H1 (cell line): ENCODE results near the gene CPTP. TPM values are rescaled to one million over a fixed set of nuclear protein-coding genes. Genes with fewer than 3 reads are reported as not detected.
A peak's percentile ranks its signal among the peaks of the same experiment; 100 is the strongest.

ENCODE experiments used
- CTCF ChIA-PET: fragments of 300-600 bp; sonication (Branson Sonifier 250); formaldehyde crosslinking; loops from one replicate; lab custom pipeline; 2021; ENCODE audit not compliant: partially characterized antibody; lab: Charles Lee
- POLR2A ChIA-PET: fragments of 300-600 bp; sonication (Branson Sonifier 250); formaldehyde crosslinking; loops from one replicate; lab custom pipeline; 2021; ENCODE audit warnings: inconsistent platforms; ENCODE audit not compliant: partially characterized antibody; lab: Charles Lee
- DNase-seq, 2 experiments: peaks; one replicate each; pipeline versions ENCODE4 v3.0.0 to v3.0.0-alpha.2; 2010 to 2022; ENCODE audit warnings: low spot score in 2 of 2, low read depth in 1 of 2, mixed read lengths in 1 of 2
- FAIRE-seq: peaks from 2 replicates; lab custom pipeline; 2011; peaks lifted over from hg19 to GRCh38; lab: Jason Lieb, UNC
- H2AFZ ChIP-seq: 2 replicates; pipeline ENCODE4 v1.8.1; 2012; ENCODE audit warnings: low read length, inconsistent platforms
- H2AK5ac ChIP-seq: 2 replicates; pipeline ENCODE4 v1.6.1; 2013; ENCODE audit warnings: low read depth, low read length
- H2BK120ac ChIP-seq: replicated peaks from 2 replicates; pipeline ENCODE3; 2013; ENCODE audit warnings: low read depth, low read length, inconsistent platforms
- H2BK12ac ChIP-seq: 2 replicates; pipeline ENCODE4 v1.6.1; 2013; ENCODE audit warnings: low read depth, low read length
- H2BK15ac ChIP-seq: 2 replicates; pipeline ENCODE4 v1.6.1; 2013; ENCODE audit warnings: low read length
- H2BK20ac ChIP-seq: 2 replicates; pipeline ENCODE4 v1.6.1; 2013; ENCODE audit warnings: low read length
- H2BK5ac ChIP-seq: 2 replicates; pipeline ENCODE4 v1.6.1; 2013; ENCODE audit warnings: low read depth, low read length
- H3K14ac ChIP-seq: 2 replicates; pipeline ENCODE4 v1.6.1; 2013; ENCODE audit warnings: inconsistent platforms; ENCODE audit not compliant: insufficient read length
- H3K18ac ChIP-seq: 2 replicates; pipeline ENCODE4 v1.6.1; 2013; ENCODE audit warnings: low read length; ENCODE audit errors: extremely low read depth
- H3K23ac ChIP-seq: 2 replicates; pipeline ENCODE4 v1.6.1; 2013; ENCODE audit warnings: inconsistent platforms; ENCODE audit not compliant: insufficient read length
- H3K23me2 ChIP-seq: 2 replicates; pipeline ENCODE4 v1.6.1; 2013; ENCODE audit warnings: low read depth, low read length
- H3K27ac ChIP-seq: 2 replicates; pipeline ENCODE4 v1.6.1; 2011; ENCODE audit warnings: low read depth, low read length, inconsistent platforms
- H3K27me3 ChIP-seq, 4 experiments: replicated peaks in 1 of 4; 1 replicate in 1 of 4; 2 replicates in 3 of 4; pipeline versions ENCODE4 v1.6.1 to v1.8.1; 2011 to 2013; ENCODE audit warnings: low read length in 3 of 4, mild to moderate bottlenecking in 3 of 4, inconsistent platforms in 2 of 4, mixed read lengths in 2 of 4, moderate library complexity in 1 of 4; ENCODE audit not compliant: control insufficient read depth in 3 of 4, insufficient read depth in 3 of 4; ENCODE audit errors: extremely low read depth in 1 of 4
- H3K36me3 ChIP-seq, 4 experiments: 2 replicates each; pipeline versions ENCODE4 v1.6.1 to v1.8.1; 2011 to 2013; ENCODE audit warnings: mild to moderate bottlenecking in 4 of 4, low read length in 3 of 4, moderate library complexity in 2 of 4, control low read depth in 1 of 4, inconsistent platforms in 1 of 4; ENCODE audit not compliant: insufficient read depth in 4 of 4, control insufficient read depth in 2 of 4
- H3K4ac ChIP-seq: replicated peaks from 2 replicates; pipeline ENCODE3; 2013; ENCODE audit warnings: low read length, low read depth, mixed read lengths, inconsistent platforms; ENCODE audit not compliant: insufficient read length
- H3K4me1 ChIP-seq, 4 experiments: replicated peaks in 1 of 4; 1 replicate in 1 of 4; 2 replicates in 3 of 4; pipeline versions ENCODE4 v1.6.1 to v1.8.1; 2011 to 2013; ENCODE audit warnings: low read length in 3 of 4, inconsistent platforms in 2 of 4, mixed read lengths in 1 of 4; ENCODE audit not compliant: insufficient read depth in 4 of 4, control insufficient read depth in 3 of 4
- H3K4me2 ChIP-seq, 2 experiments: 2 replicates each; pipeline versions ENCODE4 v1.6.1 to v1.8.1; 2011 to 2013; ENCODE audit warnings: low read depth in 2 of 2, low read length in 2 of 2, control low read depth in 1 of 2, inconsistent platforms in 1 of 2, mild to moderate bottlenecking in 1 of 2; ENCODE audit not compliant: insufficient read depth in 1 of 2
- H3K4me3 ChIP-seq, 4 experiments: fragments of 200-600, 300-600 bp in 1 of 4; sonication (generic), shearing (Covaris generic), sonication (Bioruptor Twin) in 1 of 4; 2 replicates each; pipeline versions ENCODE4 v1.5.1 to v1.8.1; 2011 to 2016; ENCODE audit warnings: low read length in 4 of 4, low read depth in 3 of 4, control low read depth in 2 of 4, inconsistent platforms in 2 of 4, mild to moderate bottlenecking in 2 of 4, mixed read lengths in 1 of 4, moderate library complexity in 1 of 4; ENCODE audit not compliant: insufficient read depth in 2 of 4; ENCODE audit errors: extremely low read depth in 1 of 4
- H3K56ac ChIP-seq: replicated peaks from 2 replicates; pipeline ENCODE3; 2013; ENCODE audit warnings: low read depth, mild to moderate bottlenecking, mixed read lengths, low read length, inconsistent platforms; ENCODE audit not compliant: insufficient read length
- H3K79me1 ChIP-seq: 2 replicates; pipeline ENCODE4 v1.6.1; 2013; ENCODE audit warnings: low read depth, low read length, control low read depth
- H3K79me2 ChIP-seq, 2 experiments: 2 replicates each; pipeline versions ENCODE4 v1.6.1 to v1.8.1; 2012 to 2013; ENCODE audit warnings: low read length in 2 of 2, mild to moderate bottlenecking in 2 of 2, inconsistent platforms in 1 of 2; ENCODE audit not compliant: insufficient read depth in 2 of 2, control insufficient read depth in 1 of 2
- H3K9ac ChIP-seq, 4 experiments: replicated peaks in 1 of 4; 1 replicate in 1 of 4; 2 replicates in 3 of 4; pipeline versions ENCODE4 v1.6.1 to v1.8.1; 2011 to 2013; ENCODE audit warnings: low read depth in 3 of 4, low read length in 3 of 4, control low read depth in 2 of 4, mild to moderate bottlenecking in 2 of 4, moderate library complexity in 2 of 4, inconsistent platforms in 1 of 4; ENCODE audit errors: extremely low read depth in 1 of 4
- H3K9me3 ChIP-seq, 2 experiments: 2 replicates each; pipeline versions ENCODE4 v1.6.1 to v1.8.1; 2012 to 2013; ENCODE audit warnings: mild to moderate bottlenecking in 2 of 2, moderate library complexity in 2 of 2, control low read depth in 1 of 2, inconsistent platforms in 1 of 2, low read depth in 1 of 2, low read length in 1 of 2, mixed read lengths in 1 of 2; ENCODE audit not compliant: insufficient read depth in 2 of 2
- H4K20me1 ChIP-seq, 2 experiments: replicated peaks in 1 of 2; 2 replicates each; pipeline versions ENCODE3 to v1.8.1; 2011 to 2013; ENCODE audit warnings: inconsistent platforms in 2 of 2, low read length in 2 of 2, mild to moderate bottlenecking in 1 of 2; ENCODE audit not compliant: insufficient read depth in 2 of 2, control insufficient read depth in 1 of 2
- H4K5ac ChIP-seq: 2 replicates; pipeline ENCODE4 v1.6.1; 2013; ENCODE audit warnings: low read length, low read depth, mixed read lengths, inconsistent platforms; ENCODE audit not compliant: insufficient read length
- H4K8ac ChIP-seq: 2 replicates; pipeline ENCODE4 v1.8.0; 2013; ENCODE audit warnings: mild to moderate bottlenecking, moderate library complexity, low read length, inconsistent platforms; ENCODE audit not compliant: insufficient read depth; ENCODE audit errors: extremely low read depth
- H4K91ac ChIP-seq: replicated peaks from 2 replicates; pipeline ENCODE3; 2013; ENCODE audit warnings: low read length, mixed read lengths, inconsistent platforms; ENCODE audit not compliant: insufficient read length
- CEBPB ChIP-seq: IDR thresholded peaks from 2 replicates; pipeline ENCODE4 v1.6.1; 2012; ENCODE audit warnings: low read depth, low read length
- CHD2 ChIP-seq: IDR thresholded peaks from 2 replicates; pipeline ENCODE4 v1.6.1; 2012; ENCODE audit warnings: low read length, improper control_type of control experiment
- KDM5A ChIP-seq: fragments of 200-600 bp; IDR thresholded peaks from 2 replicates; pipeline ENCODE4 v1.7.1; 2012; ENCODE audit warnings: mild to moderate bottlenecking, low read length, inconsistent platforms, mixed read lengths
- NRF1 ChIP-seq: IDR thresholded peaks from 2 replicates; pipeline ENCODE4 v1.6.1; 2011; ENCODE audit warnings: mild to moderate bottlenecking, low read depth, low read length, improper control_type of control experiment
- RAD21 ChIP-seq, 2 experiments: IDR thresholded peaks in 1 of 2; conservative IDR thresholded peaks in 1 of 2; 2 replicates each; pipeline ENCODE4 v1.6.1; 2011; ENCODE audit warnings: low read depth in 2 of 2, low read length in 2 of 2, improper control_type of control experiment in 1 of 2, inconsistent platforms in 1 of 2, mild to moderate bottlenecking in 1 of 2, moderate library complexity in 1 of 2
- SIN3A ChIP-seq, 2 experiments: IDR thresholded peaks in 1 of 2; conservative IDR thresholded peaks in 1 of 2; 2 replicates each; pipeline ENCODE4 v1.6.1; 2011 to 2012; ENCODE audit warnings: low read length in 2 of 2, improper control_type of control experiment in 1 of 2, low read depth in 1 of 2, mild to moderate bottlenecking in 1 of 2
- SP1 ChIP-seq: IDR thresholded peaks from 2 replicates; pipeline ENCODE4 v1.6.1; 2011; ENCODE audit warnings: low read depth, low read length
- TBP ChIP-seq: IDR thresholded peaks from 2 replicates; pipeline ENCODE4 v1.6.1; 2011; ENCODE audit warnings: low read depth, low read length, improper control_type of control experiment
- TCF12 ChIP-seq: IDR thresholded peaks from 2 replicates; pipeline ENCODE4 v1.6.1; 2011; ENCODE audit warnings: low read depth, mild to moderate bottlenecking, low read length
- TEAD4 ChIP-seq: IDR thresholded peaks from 2 replicates; pipeline ENCODE4 v1.6.1; 2012; ENCODE audit warnings: low read depth, low read length, inconsistent platforms, mixed read lengths
- ZNF274 ChIP-seq: IDR thresholded peaks from 2 replicates; pipeline ENCODE4 v1.7.0; 2012; ENCODE audit warnings: low read length, borderline replicate concordance; ENCODE audit errors: extremely low read depth
- WGBS, 2 experiments: shearing (Covaris generic) in 1 of 2; methylation state at CpG; one replicate each; pipeline versions ENCODE4 v1.1.6 to v1.1.7; 2013 to 2015; ENCODE audit warnings: low lambda C conversion rate in 2 of 2, mixed read lengths in 2 of 2, inconsistent platforms in 1 of 2, low coverage in 1 of 2, missing lambda C conversion rate in 1 of 2; ENCODE audit not compliant: insufficient replicate concordance in 2 of 2, insufficient coverage in 1 of 2, insufficient read length in 1 of 2; ENCODE audit errors: extremely low coverage in 1 of 2, missing lambda C conversion rate in 1 of 2; 5-methylcytosine and 5-hydroxymethylcytosine counted together
- polyA plus RNA-seq, 7 experiments: library from polyadenylated mRNA; depleted of rRNA in 3 of 7; stranded (reverse) in 5 of 7; unstranded in 2 of 7; fragments of >200 nt in 5 of 7; fragments of 200-250 nt in 2 of 7; gene quantifications; 1 replicate in 5 of 7; 2 replicates in 1 of 7; 4 replicates in 1 of 7; pipeline versions ENCODE4 v1.2.1 to v1.2.3, GENCODE V29; 2011 to 2013; ENCODE audit warnings: missing spikeins in 2 of 7, mixed read lengths in 2 of 7
- total RNA-seq: library from RNA; stranded (reverse); fragmentation: NEBNext Ultra II Directional; extraction: Animal tissue kit (Norgen Biotek cat#: 25700); gene quantifications from 2 replicates; pipeline ENCODE4 v1.2.1, GENCODE V29; 2021

The CPTP gene
- total and polyA plus RNA-seq, 2 of the 8 experiments (the other 6 are each of a cell fraction or from before 2014, with no cell fraction given) = 8.1 to 10.6 TPM

- H3K27ac ChIP-seq = no peak within 1 kb of the TSS; the same call in 1 of the 2 replicates
- peak within 1 kb of the TSS; percentile 69 for H3K4ac ChIP-seq
- peak within 1 kb of the TSS; percentile 66 to 95 for H3K4me2 ChIP-seq
- peak within 1 kb of the TSS; percentile 75; the same call in 1 of the 2 replicates for H2BK12ac ChIP-seq
- H3K18ac ChIP-seq = peak within 1 kb of the TSS; percentile 60
- H2AK5ac ChIP-seq = no peak within 1 kb of the TSS
- peak within 1 kb of the TSS; percentile 70; the same call in 1 of the 2 replicates for H2AFZ ChIP-seq
- CTCF ChIA-PET = interaction anchor here (0.8 kb wide), 1 partner anchor 16 kb away, joined by 3 read pairs; no protein-coding TSS in a partner anchor
- POLR2A ChIA-PET = no interaction called here
- H3K4me1 ChIP-seq = peaks cover 0 to 40% (median 31%) of the 10 kb centered on the region in 4 experiments; a peak in 6 of 7 replicates
- DNase-seq = peak in 1 of 2 experiments; percentile 87
- H3K23ac ChIP-seq = peak within 1 kb of the TSS; percentile 59
- peaks cover 21% of the 10 kb centered on the region; the same call in 1 of the 2 replicates for H3K23me2 ChIP-seq
- H4K91ac ChIP-seq = peak within 1 kb of the TSS; percentile 85
- H2BK20ac ChIP-seq = no peak within 1 kb of the TSS
- H3K79me2 ChIP-seq = peaks cover 0 to 6% of the 10 kb centered on the region in 2 experiments; a peak in 1 of 4 replicates
- peaks cover 5 to 28% of the 10 kb centered on the region in 2 experiments for H4K20me1 ChIP-seq
- peak within 1 kb of the TSS; percentile 77 to 98 (median 87) for H3K4me3 ChIP-seq
- WGBS, 2 experiments = 1% methylated on average over 64 of the region's 131 CpGs; no CpG with 5 or more reads in 1 of the 2 experiments
- H4K5ac ChIP-seq = peak within 1 kb of the TSS; percentile 83
- peaks cover 4% of the 10 kb centered on the region for H3K79me1 ChIP-seq
- H3K56ac ChIP-seq = peak within 1 kb of the TSS; percentile 46
- FAIRE-seq = no peak
- H3K9ac ChIP-seq = peak within 1 kb of the TSS; percentile 45 to 71 (median 60); a peak in 6 of 7 replicates
- 0 out of 2 replicates have a peak within 1 kb of the TSS, but pooled peaks have one; percentile 21 for H2BK15ac ChIP-seq
- peak within 1 kb of the TSS; percentile 66; the same call in 1 of the 2 replicates for H2BK5ac ChIP-seq
- H3K27me3 ChIP-seq = peaks cover 0 to 4% (median 1%) of the 10 kb centered on the region in 4 experiments; a peak in 1 of 7 replicates
- peaks cover 5 to 25% (median 18%) of the 10 kb centered on the region in 4 experiments; a peak in 7 of 8 replicates for H3K36me3 ChIP-seq
- no peak within 1 kb of the TSS for H3K14ac ChIP-seq
- H2BK120ac ChIP-seq = no peak within 1 kb of the TSS
- no peak within 1 kb of the TSS; the same call in none of the 2 replicates for H4K8ac ChIP-seq
- no peaks in the 10 kb centered on the region for H3K9me3 ChIP-seq
- TF ChIP-seq ZNF274 (no peak), NRF1 (peak; percentile 54), TEAD4 (peak; percentile 38; the same call in 1 of the 2 replicates), CEBPB (peak; percentile 99), SIN3A (conservative IDR thresholded peaks at IDR 0.05 in 1 of 2, IDR thresholded peaks at IDR 0.05 in 1 of 2; ENCODE audit: low read depth in 1 of 2, low read length in 2 of 2) (peak; percentile 62 to 97; a peak in 2 of 4 replicates), TBP (no peak), KDM5A (no peak), TCF12 (no peak), RAD21 (IDR thresholded peaks at IDR 0.05 in 1 of 2, conservative IDR thresholded peaks at IDR 0.05 in 1 of 2; ENCODE audit: low read depth in 2 of 2, low read length in 2 of 2) (no peak), SP1 (no peak), CHD2 (0 out of 2 replicates have a peak, but pooled peaks have one; percentile 21)
These were observed 16.5 kb upstream of the CPTP start, which contains the start of the genes ACAP3 and PUSL1 for GRCh38 chr1:1307923-1308755. TSS of gene ACAP3 (minus strand) at chr1:1307930. CDS start at chr1:1307815, 115 bp downstream. TSS of gene PUSL1 (plus strand) at chr1:1308597. CDS start at chr1:1308644, 47 bp downstream.
